Stimulated activated CD4-positive, alpha-beta T cell treated with anti-CD3 and anti-CD28 coated beads, Interleukin-4, amount 100 ng/mL, for 48 hours (primary cell): Measurements from ENCODE around the gene SSPN.

Experiments used
- DNase-seq, 2 donors: peaks; one replicate each; pipeline ENCODE4 v3.0.0-alpha.2; 2020; ENCODE audit warnings: low read depth in 2 of 2

SSPN gene

DNA sequence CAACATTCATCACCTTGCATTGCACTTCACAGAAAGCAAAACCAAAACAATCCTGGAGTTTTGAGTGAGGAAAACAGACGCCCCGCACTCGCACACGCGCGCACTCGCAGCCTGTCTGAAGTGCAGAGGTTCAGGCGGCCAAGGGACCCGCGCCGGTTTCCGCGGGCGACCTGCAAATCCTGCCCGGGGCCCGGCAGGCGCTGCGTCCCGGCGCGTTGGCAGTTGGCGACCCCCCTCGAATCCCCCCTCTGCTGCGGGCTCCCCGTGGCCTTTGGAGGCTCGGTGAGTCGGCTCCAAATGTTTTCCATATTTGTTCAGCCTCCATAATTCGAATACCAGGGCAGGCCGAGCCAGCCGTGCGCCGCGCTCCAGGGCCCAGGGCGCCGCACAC is at the start of gene SSPN:
SSPN (plus strand) TSS at position 324 of the 391 bp plus-strand sequence. CDS start 100 bp downstream, outside the sequence.
- DNase-seq = no peak

GRCh38 chr12:26148291-26148690 is 47.1 kb upstream of the SSPN start:
- DNase-seq = no peak

DNA sequence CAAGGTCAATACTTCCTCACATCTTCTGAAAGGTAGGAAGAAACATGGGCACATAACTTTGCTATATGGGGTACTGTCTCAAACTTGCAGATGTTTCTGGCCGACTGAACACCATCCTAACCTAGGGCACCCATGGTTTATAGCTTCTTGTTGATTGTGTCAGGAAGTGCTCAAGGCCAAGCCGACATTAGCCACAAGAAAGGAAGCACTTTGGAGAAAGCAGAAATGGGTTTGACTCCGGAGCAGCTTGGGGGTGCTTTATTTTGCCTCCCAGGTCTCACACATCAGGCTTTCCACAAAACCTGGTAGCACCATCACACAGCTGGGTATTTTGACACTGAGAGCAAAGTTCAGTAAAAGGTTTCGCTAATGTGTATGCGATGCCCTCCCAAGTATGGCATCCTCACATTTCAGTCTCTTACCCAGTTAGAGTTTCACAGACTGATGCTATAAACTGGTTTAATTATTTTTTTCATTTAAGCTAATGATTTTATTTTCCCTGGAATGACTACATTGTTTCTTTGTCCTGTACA is 45.3 kb upstream of the SSPN start:
- DNase-seq = no peak

- no peak for DNase-seq
Observed at GRCh38 chr12:26150736-26151450, 44.5 kb upstream of the SSPN start.

- no peak for DNase-seq
Observed at GRCh38 chr12:26152507-26153102, 42.8 kb upstream of the SSPN start.

- DNase-seq = no peak
Observed at GRCh38 chr12:26153421-26154154, 41.8 kb upstream of the SSPN start.

GRCh38 chr12:26156201-26156871 is 39.0 kb upstream of the SSPN start:
- no peak for DNase-seq

DNA sequence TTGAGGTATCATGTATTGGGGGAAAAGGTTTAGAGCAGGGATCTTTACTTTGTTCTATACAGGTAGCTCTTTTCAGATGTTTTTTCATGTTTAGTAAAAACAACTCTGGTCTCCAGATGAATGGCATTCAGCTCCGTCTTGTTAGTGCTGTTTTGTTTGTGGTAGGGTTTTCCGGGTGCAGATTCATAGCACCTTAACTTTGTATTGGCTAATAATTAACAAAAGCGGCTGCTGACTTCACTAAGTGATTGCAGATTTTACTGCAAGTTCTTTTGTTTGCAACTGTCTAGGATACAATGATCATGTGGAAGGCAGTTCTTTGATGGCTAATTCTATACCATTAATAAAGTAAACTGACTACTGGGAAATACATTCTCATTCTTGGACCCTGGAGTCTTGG is 38.4 kb upstream of the SSPN start:
- DNase-seq = no peak

GRCh38 chr12:26158078-26158764 is 37.2 kb upstream of the SSPN start:
- no peak for DNase-seq

DNA sequence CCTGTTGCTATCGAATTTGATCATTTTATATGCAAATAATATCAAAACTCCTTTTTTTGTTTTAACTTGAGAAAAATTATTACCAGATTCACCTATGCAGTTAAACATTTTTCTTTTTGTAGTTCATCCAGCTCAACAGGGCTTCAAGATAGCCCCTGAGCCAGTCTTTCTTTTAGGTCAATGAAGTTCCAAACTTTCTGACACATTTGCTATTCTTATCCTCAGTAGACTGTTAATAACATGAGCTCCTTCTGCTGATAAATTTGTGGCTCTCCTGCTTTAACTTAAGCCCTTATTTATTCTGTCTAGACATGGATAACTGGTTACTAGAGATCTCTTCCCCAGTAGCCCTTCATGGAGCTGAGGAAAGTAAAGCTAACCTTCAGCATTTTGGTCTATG is 33.2 kb upstream of the SSPN start:
- no peak for DNase-seq

GRCh38 chr12:26162905-26163304 is 32.5 kb upstream of the SSPN start:
- DNase-seq = no peak

DNA sequence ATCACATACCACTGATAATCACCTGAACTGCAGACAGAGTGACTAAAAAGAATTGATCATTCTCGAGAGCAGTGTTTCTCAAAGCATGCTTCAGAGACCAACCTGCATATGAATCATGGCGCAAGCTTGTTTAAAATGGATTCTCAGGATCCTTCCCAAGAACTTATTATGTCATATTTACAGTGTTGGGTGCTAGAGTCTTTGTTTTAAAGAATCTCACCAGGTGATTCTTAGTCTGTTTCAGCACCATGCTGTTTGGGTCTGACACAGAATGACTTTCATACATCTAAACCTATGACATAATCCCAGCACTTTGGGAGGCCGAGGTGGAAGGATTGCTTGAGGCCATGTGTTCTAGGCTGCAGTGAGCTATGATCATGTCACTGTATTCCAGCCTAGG is 31.3 kb upstream of the SSPN start:
- no peak for DNase-seq

DNA sequence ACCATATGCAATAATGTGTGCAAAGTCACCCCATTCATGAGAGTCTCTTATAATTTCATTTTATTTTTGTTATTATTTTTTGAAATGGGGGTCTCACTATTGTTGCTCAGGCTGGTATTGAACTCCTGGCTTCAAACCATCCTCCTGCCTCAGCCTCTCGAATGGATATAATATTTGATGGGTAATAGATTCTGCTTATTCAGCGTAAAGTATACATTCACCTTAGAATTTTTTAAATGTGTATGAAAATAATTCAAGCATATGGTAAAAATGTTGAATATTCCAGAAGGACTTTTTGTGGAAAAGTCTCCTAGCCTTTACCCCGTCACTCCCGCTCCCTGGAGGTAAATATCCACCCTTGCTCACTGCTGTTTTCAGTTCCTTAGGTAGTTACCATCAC is 23.4 kb upstream of the SSPN start:
- DNase-seq = no peak

- no peak for DNase-seq
Observed at GRCh38 chr12:26172539-26172938, 22.8 kb upstream of the SSPN start.

DNA sequence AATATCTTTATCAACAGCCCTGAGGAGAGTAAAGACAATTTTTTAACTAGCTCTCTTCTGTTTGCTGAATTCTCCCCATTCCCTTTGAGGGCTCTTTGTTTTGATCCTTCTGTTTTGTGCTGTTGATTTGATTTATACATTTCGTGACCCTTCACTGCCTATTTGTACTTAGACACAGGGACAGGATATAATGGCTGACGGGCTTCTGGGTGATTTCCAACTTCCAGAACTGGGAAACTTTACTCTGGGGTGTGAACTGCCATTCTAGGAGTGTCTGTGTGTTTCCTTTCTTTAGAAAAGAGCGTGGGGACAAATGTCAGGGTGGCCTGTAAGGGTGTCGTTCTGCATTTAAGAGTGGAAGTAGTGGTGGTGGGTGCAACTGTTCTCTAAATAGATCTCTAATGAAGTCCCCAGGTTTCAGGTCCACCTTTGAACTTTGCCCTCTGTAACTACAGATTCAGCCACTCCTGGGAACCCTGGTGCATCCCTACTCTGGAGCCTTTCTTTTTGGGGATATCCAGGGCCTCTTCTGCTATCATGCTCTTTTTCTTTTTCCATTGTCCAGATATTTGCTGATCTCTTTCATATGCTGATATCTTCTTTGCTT is 22.3 kb upstream of the SSPN start:
- DNase-seq = no peak

GRCh38 chr12:26176725-26177124 is 18.6 kb upstream of the SSPN start:
- no peak for DNase-seq

DNA sequence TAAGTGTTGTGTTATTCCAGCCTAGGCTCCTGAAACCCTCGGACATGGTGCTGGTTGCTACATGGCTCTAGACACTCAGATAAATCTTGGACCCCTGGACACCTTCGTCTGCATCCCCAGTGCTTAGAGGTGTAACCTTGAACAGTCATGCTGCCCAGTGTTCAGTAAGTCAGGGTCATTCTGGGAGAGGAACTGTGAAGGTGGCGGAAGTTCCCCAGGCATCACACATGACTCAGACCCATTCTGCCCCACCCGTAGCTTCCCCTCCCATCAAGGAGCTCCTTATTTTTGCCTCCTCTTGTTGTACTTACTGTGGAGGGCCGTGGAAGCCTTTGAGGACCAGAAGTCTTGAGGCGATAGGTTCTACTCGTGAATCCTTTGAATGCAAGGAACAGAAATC is 18.1 kb upstream of the SSPN start:
- DNase-seq = no peak

GRCh38 chr12:26179826-26180225 is 15.5 kb upstream of the SSPN start:
- no peak for DNase-seq

- DNase-seq = no peak
Observed at GRCh38 chr12:26182377-26182776, 13.0 kb upstream of the SSPN start.

GRCh38 chr12:26185532-26186320 is 9.6 kb upstream of the SSPN start:
- no peak for DNase-seq
